ENCODE measurements around the gene BBX. TPM values are rescaled to one million over a fixed set of nuclear protein-coding genes. Genes with fewer than 3 reads are reported as not detected.

The BBX gene
- total and polyA plus RNA-seq, 2 of the 13 experiments (the other 11 are each of a cell fraction or from before 2014, with no cell fraction given) = 13.7 to 23.2 TPM

DNA sequence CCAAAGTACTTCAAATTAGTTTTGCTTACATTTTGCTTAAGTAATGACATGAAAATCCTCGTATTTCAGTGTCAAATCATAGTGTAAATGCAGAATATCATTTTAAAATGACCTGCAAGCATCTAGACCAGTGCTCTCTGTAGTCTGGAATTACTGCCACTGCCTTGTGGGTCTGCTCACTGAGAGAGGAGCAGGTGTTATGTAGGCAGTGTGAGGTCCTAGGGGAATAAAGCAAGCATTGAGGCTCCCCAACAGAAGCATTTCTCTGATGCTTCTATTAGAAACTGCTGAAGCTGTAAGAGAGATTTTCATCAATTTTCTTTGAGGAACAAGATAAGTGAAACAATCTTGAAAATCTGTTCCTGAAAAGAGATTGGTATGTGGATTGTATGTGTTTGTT is 253.2 kb downstream of the BBX start:
- Histone ChIP-seq H3K9me3 (ENCODE audit: low read length) (no peaks in the 10 kb centered on the region), H3K4me1 (ENCODE audit: insufficient read depth, low read length) (peaks cover 9% of the 10 kb centered on the region), H2AFZ (ENCODE audit: low read length) (no peak overlapping the region), H3K27ac (ENCODE audit: extremely low read length, insufficient read depth, low read length) (no peak overlapping the region), H3K9ac (ENCODE audit: insufficient read depth, low read depth, low read length) (no peak overlapping the region), H4K20me1 (ENCODE audit: insufficient read depth, low read length) (no peaks in the 10 kb centered on the region), H3K27me3 (ENCODE audit: control insufficient read depth in 1 of 2, insufficient read depth in 2 of 2, low read length in 2 of 2) (no peaks in the 10 kb centered on the region), H3K79me2 (ENCODE audit: insufficient read depth, low read length) (no peaks in the 10 kb centered on the region), H3K4me3 (replicated peaks in 1 of 3; ENCODE audit: insufficient read depth in 1 of 3, low read depth in 2 of 3, low read length in 3 of 3) (no peak overlapping the region), H3K4me2 (ENCODE audit: low read depth, low read length) (no peak overlapping the region), H3K36me3 (replicated peaks in 1 of 2; ENCODE audit: control insufficient read depth in 1 of 2, insufficient read depth in 2 of 2, low read length in 2 of 2) (peaks cover 6 to 48% of the 10 kb centered on the region in 2 experiments)
- intact Hi-C loops (cut with micrococcal nuclease; ENCODE audit: unreplicated experiment) (no loop called here), in situ Hi-C loops (cut with HindIII; ENCODE audit: extremely low pct_ligation_motif_present, low pct_unique_long_range_greater_than_20kb) (no loop called here)
- POLR2A ChIA-PET = no interaction called here
- BruUV-seq (replicated peaks) = no TSS peak
- CTCF ChIA-PET (ENCODE audit: low intra/inter-chr PET ratio, low total read pairs) = no interaction called here
- 100% methylated on average over 1 of the region's 1 CpG for WGBS (ENCODE audit: low lambda C conversion rate)
- ATAC-seq = no peak
- no peak for FAIRE-seq
- TF ChIP-seq GTF3A (CRISPR knock-in tag; conservative IDR thresholded peaks at IDR 0.05) (no peak), TAF15 (IDR thresholded peaks at IDR 0.05; ENCODE audit: low read depth, low read length, poor library complexity, severe bottlenecking) (no peak)
- DNase-seq (ENCODE audit: low spot score) = no peak

DNA sequence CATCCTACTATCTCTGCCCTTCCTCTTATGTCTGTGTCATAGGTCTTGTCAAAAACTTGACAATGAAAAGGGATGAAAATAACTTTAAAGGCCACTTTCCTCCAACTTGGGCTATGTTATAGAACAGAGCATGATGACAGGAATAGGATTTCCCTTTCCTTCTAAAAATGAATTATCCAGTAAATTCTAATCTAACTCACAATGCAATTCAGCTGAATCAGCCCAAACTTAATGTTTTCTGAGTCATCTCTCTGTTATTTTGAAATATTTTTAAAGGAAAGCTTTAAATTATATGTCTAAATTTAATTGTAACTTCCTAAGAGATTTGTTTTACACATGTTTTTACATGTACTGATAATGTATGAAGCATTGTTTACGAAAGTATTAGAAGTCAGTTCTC is 258.5 kb downstream of the BBX start:
- CTCF ChIA-PET (ENCODE audit: low intra/inter-chr PET ratio, low total read pairs) = no interaction called here
- no TSS peak for BruUV-seq (replicated peaks)
- Histone ChIP-seq H3K79me2 (ENCODE audit: insufficient read depth, low read length) (no peaks in the 10 kb centered on the region), H3K9ac (ENCODE audit: insufficient read depth, low read depth, low read length) (no peak overlapping the region), H3K4me1 (ENCODE audit: insufficient read depth, low read length) (no peaks in the 10 kb centered on the region), H2AFZ (ENCODE audit: low read length) (no peak overlapping the region), H3K27me3 (ENCODE audit: control insufficient read depth in 1 of 2, insufficient read depth in 2 of 2, low read length in 2 of 2) (no peaks in the 10 kb centered on the region), H3K4me3 (replicated peaks in 1 of 3; ENCODE audit: insufficient read depth in 1 of 3, low read depth in 2 of 3, low read length in 3 of 3) (no peak overlapping the region), H3K36me3 (replicated peaks in 1 of 2; ENCODE audit: control insufficient read depth in 1 of 2, insufficient read depth in 2 of 2, low read length in 2 of 2) (peaks cover 3 to 31% of the 10 kb centered on the region in 2 experiments), H3K27ac (ENCODE audit: extremely low read length, insufficient read depth, low read length) (no peak overlapping the region), H3K4me2 (ENCODE audit: low read depth, low read length) (no peak overlapping the region), H3K9me3 (ENCODE audit: low read length) (no peaks in the 10 kb centered on the region), H4K20me1 (ENCODE audit: insufficient read depth, low read length) (no peaks in the 10 kb centered on the region)
- DNase-seq (ENCODE audit: low spot score) (no peak), ATAC-seq (no peak), FAIRE-seq (no peak)
- intact Hi-C loops (cut with micrococcal nuclease; ENCODE audit: unreplicated experiment) (no loop called here), in situ Hi-C loops (cut with HindIII; ENCODE audit: extremely low pct_ligation_motif_present, low pct_unique_long_range_greater_than_20kb) (no loop called here)
- POLR2A ChIA-PET = no interaction called here
- TF ChIP-seq TMF1 (CRISPR knock-in tag; IDR thresholded peaks at IDR 0.05; ENCODE audit: low read depth) (no peak), MED8 (CRISPR knock-in tag; IDR thresholded peaks at IDR 0.05; ENCODE audit: insufficient replicate concordance) (no peak), TEAD3 (CRISPR knock-in tag; optimal IDR thresholded peaks at IDR 0.05; ENCODE audit: borderline replicate concordance) (no peak), ZNF44 (CRISPR knock-in tag; IDR thresholded peaks at IDR 0.05) (no peak), FOXP1 (IDR thresholded peaks at IDR 0.05) (no peak), FOXP1 (CRISPR knock-in tag; IDR thresholded peaks at IDR 0.05) (no peak), RAD21 (CRISPR knock-in tag; IDR thresholded peaks at IDR 0.05) (no peak), KDM2A (CRISPR knock-in tag; IDR thresholded peaks at IDR 0.05; ENCODE audit: borderline replicate concordance, low read depth) (no peak), NFYB (CRISPR knock-in tag; IDR thresholded peaks at IDR 0.05) (no peak), TBX2 (CRISPR knock-in tag; IDR thresholded peaks at IDR 0.05; ENCODE audit: borderline replicate concordance) (no peak), DNMT3B (CRISPR knock-in tag; conservative IDR thresholded peaks at IDR 0.05) (no peak), ZMYM4 (CRISPR knock-in tag; IDR thresholded peaks at IDR 0.05) (no peak), ZNF615 (CRISPR knock-in tag; IDR thresholded peaks at IDR 0.05; ENCODE audit: borderline replicate concordance) (no peak), MATR3 (CRISPR knock-in tag; IDR thresholded peaks at IDR 0.05) (no peak), ZNF296 (CRISPR knock-in tag; conservative IDR thresholded peaks at IDR 0.05) (no peak), ZNF30 (CRISPR knock-in tag; IDR thresholded peaks at IDR 0.05) (no peak)
- TF ChIP-seq, protein P1, sequence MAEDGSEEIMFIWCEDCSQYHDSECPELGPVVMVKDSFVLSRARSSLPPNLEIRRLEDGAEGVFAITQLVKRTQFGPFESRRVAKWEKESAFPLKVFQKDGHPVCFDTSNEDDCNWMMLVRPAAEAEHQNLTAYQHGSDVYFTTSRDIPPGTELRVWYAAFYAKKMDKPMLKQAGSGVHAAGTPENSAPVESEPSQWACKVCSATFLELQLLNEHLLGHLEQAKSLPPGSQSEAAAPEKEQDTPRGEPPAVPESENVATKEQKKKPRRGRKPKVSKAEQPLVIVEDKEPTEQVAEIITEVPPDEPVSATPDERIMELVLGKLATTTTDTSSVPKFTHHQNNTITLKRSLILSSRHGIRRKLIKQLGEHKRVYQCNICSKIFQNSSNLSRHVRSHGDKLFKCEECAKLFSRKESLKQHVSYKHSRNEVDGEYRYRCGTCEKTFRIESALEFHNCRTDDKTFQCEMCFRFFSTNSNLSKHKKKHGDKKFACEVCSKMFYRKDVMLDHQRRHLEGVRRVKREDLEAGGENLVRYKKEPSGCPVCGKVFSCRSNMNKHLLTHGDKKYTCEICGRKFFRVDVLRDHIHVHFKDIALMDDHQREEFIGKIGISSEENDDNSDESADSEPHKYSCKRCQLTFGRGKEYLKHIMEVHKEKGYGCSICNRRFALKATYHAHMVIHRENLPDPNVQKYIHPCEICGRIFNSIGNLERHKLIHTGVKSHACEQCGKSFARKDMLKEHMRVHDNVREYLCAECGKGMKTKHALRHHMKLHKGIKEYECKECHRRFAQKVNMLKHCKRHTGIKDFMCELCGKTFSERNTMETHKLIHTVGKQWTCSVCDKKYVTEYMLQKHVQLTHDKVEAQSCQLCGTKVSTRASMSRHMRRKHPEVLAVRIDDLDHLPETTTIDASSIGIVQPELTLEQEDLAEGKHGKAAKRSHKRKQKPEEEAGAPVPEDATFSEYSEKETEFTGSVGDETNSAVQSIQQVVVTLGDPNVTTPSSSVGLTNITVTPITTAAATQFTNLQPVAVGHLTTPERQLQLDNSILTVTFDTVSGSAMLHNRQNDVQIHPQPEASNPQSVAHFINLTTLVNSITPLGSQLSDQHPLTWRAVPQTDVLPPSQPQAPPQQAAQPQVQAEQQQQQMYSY (CRISPR knock-in tag; IDR thresholded peaks at IDR 0.05) = no peak
- 95% methylated on average over 1 of the region's 1 CpG for WGBS (ENCODE audit: low lambda C conversion rate)
